HG02678 (cell line): ENCODE measurements around the gene BDKRB1.

Source experiments
- ATAC-seq: cut with Tn5 transposase; IDR thresholded peaks from one replicate; pipeline ENCODE4 v1.9.1; 2021; ENCODE audit warnings: mild to moderate bottlenecking, moderate library complexity; ENCODE audit not compliant: unreplicated experiment

The BDKRB1 gene

GRCh38 chr14:96277890-96278289 is 21.9 kb downstream of the BDKRB1 start:
- ATAC-seq, result no peak

GRCh38 chr14:96279564-96279963 is 23.6 kb downstream of the BDKRB1 start:
- no peak for ATAC-seq

GRCh38 chr14:96280104-96280503 is 24.1 kb downstream of the BDKRB1 start:
- ATAC-seq, result no peak

GRCh38 chr14:96281486-96281885 is 25.5 kb downstream of the BDKRB1 start:
- ATAC-seq, result no peak

GRCh38 chr14:96284008-96284407 is 28.0 kb downstream of the BDKRB1 start:
- no peak for ATAC-seq

GRCh38 chr14:96284430-96284829 is 28.4 kb downstream of the BDKRB1 start:
- ATAC-seq, result no peak

GRCh38 chr14:96285667-96286066 is 29.7 kb downstream of the BDKRB1 start:
- no peak for ATAC-seq

GRCh38 chr14:96286251-96286650 is 30.2 kb downstream of the BDKRB1 start:
- ATAC-seq, result no peak

- ATAC-seq, result no peak
Measured at GRCh38 chr14:96287856-96288255, 31.8 kb downstream of the BDKRB1 start.

GRCh38 chr14:96294246-96294645 is 38.2 kb downstream of the BDKRB1 start:
- ATAC-seq, result no peak

- no peak for ATAC-seq
Measured at GRCh38 chr14:96297000-96297399, 41.0 kb downstream of the BDKRB1 start.

- ATAC-seq, result no peak
Measured at GRCh38 chr14:96297997-96298515, 42.0 kb downstream of the BDKRB1 start.

- no peak for ATAC-seq
Measured at GRCh38 chr14:96299441-96299840, 43.4 kb downstream of the BDKRB1 start.

- ATAC-seq, result no peak
Measured at GRCh38 chr14:96303981-96304380, 48.0 kb downstream of the BDKRB1 start.

- no peak for ATAC-seq
Measured at GRCh38 chr14:96304956-96305355, 48.9 kb downstream of the BDKRB1 start.

- ATAC-seq, result no peak
Measured at GRCh38 chr14:96307434-96307833, 51.4 kb downstream of the BDKRB1 start.

GRCh38 chr14:96309133-96309895 is 53.3 kb downstream of the BDKRB1 start:
- no peak for ATAC-seq

GRCh38 chr14:96309896-96310330 is 53.9 kb downstream of the BDKRB1 start:
- no peak for ATAC-seq

GRCh38 chr14:96310906-96311305 is 54.9 kb downstream of the BDKRB1 start:
- ATAC-seq, result no peak
